ENCODE measurements around the gene FGF14.

DNA sequence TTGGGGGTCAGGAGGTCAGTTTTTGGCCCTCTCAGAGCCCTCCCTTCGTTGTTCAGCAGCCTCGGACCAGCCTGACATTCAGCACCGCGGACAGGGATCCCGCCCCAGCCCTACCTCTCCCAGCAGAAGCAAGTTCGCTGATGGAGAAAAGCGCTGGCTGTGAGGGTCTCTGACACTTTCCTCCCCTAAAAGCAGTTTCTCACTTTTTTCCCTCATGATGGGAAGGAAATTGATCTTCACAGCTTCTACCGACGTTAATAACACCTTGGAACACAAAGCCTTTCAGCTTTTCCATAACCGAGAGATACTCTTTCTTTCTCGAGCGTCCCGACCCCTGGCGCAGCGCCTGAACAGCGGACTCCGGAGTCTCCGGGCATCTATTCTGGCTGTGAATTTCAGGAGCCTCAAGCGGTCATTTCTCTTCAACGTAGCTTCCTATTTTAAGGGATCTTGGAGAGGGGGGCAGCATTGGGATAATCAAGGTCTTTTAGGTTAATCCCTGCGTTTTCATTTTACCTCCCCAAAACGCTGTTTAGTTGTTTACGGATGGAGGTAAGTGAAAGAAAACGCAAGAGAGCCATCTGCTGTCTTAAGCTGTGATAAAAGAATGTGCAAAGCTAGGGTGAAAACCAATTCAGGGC lies 482.2 kb downstream of the FGF14 start:
- TF ChIP-seq, protein P1, sequence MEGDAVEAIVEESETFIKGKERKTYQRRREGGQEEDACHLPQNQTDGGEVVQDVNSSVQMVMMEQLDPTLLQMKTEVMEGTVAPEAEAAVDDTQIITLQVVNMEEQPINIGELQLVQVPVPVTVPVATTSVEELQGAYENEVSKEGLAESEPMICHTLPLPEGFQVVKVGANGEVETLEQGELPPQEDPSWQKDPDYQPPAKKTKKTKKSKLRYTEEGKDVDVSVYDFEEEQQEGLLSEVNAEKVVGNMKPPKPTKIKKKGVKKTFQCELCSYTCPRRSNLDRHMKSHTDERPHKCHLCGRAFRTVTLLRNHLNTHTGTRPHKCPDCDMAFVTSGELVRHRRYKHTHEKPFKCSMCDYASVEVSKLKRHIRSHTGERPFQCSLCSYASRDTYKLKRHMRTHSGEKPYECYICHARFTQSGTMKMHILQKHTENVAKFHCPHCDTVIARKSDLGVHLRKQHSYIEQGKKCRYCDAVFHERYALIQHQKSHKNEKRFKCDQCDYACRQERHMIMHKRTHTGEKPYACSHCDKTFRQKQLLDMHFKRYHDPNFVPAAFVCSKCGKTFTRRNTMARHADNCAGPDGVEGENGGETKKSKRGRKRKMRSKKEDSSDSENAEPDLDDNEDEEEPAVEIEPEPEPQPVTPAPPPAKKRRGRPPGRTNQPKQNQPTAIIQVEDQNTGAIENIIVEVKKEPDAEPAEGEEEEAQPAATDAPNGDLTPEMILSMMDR (IDR thresholded peaks at IDR 0.05) = no peak
- no peak for TF ChIP-seq POLR2A (IDR thresholded peaks at IDR 0.05)

Data from lower leg skin (tissue), 3 donors.